Glutamatergic neuron (in vitro differentiated cells): ENCODE data around the gene RFX2. TPM values are rescaled to one million over a fixed set of nuclear protein-coding genes. Genes with fewer than 3 reads are reported as not detected.

Experiments used
- DNase-seq: peaks from one replicate; pipeline ENCODE4 v3.0.0; 2022
- H3K27ac Mint-ChIP-seq: one replicate; pipeline ENCODE4 v1.8.0; 2020; ENCODE audit warnings: mild to moderate bottlenecking, mixed read lengths, inconsistent platforms; ENCODE audit not compliant: unreplicated experiment
- H3K27me3 Mint-ChIP-seq: one replicate; pipeline ENCODE4 v1.8.0; 2020; ENCODE audit warnings: mild to moderate bottlenecking, moderate library complexity, mixed read lengths, inconsistent platforms; ENCODE audit not compliant: unreplicated experiment
- H3K36me3 Mint-ChIP-seq: one replicate; pipeline ENCODE4 v1.8.0; 2020; ENCODE audit warnings: mild to moderate bottlenecking, mixed read lengths, inconsistent platforms; ENCODE audit not compliant: unreplicated experiment
- H3K4me1 Mint-ChIP-seq: one replicate; pipeline ENCODE4 v1.8.0; 2020; ENCODE audit warnings: mild to moderate bottlenecking, low read depth, mixed read lengths, inconsistent platforms; ENCODE audit not compliant: unreplicated experiment
- H3K4me3 Mint-ChIP-seq: one replicate; pipeline ENCODE4 v1.8.0; 2020; ENCODE audit warnings: mild to moderate bottlenecking, mixed read lengths, inconsistent platforms; ENCODE audit not compliant: unreplicated experiment
- H3K9me3 Mint-ChIP-seq: one replicate; pipeline ENCODE4 v1.8.0; 2020; ENCODE audit warnings: mild to moderate bottlenecking, moderate library complexity, mixed read lengths, inconsistent platforms; ENCODE audit not compliant: unreplicated experiment
- total RNA-seq: library from RNA; stranded (reverse); fragmentation: NEBNext Ultra II Directional; extraction: Animal tissue kit (Norgen Biotek cat#: 25700); gene quantifications from one replicate; pipeline ENCODE4 v1.2.1, GENCODE V29; 2021; ENCODE audit not compliant: unreplicated experiment
- TF ChIP-seq, protein P1 (sequence below): fragments of 200-600 bp; sonication (generic); IDR thresholded peaks from one replicate; pipeline ENCODE4 v1.5.0; 2021; ENCODE audit not compliant: partially characterized antibody, unreplicated experiment

RFX2 gene
- total RNA-seq, 1 donor from 2014 or later, result 4.3 TPM

DNA sequence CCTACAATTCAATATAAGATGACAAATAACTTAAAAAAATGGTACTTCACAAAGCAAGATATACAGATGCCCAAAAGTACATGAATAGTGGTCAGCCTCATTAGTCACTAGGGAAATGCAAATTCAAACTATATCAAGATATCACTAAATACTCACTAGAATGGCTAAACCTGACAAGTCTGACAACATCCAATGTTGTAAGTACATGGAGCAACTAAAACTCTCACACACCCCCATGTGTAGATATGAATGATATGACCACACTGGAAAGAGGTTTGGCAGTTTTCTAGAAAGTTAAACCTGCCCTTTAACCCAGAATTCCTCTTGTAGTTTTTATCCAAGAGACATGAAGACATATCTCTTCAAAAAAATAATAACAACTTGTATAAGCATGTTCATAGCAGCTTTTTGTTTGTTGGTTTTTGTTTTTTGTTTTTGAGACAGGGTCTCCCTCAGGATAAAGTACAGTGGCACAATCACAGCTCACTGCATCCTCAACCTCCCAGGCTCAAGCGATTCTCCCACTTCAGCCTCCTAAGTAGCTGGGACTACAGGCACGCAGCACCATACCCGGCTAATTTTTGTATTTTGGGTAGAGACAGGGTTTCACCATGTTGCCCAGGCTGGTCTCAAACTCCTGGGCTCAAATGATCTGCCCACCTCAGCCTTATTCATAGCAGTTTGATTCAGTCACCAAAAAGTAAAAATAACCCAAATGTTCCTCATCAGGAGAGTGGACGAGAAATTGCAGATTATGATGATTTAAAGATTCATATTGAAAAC lies 55.1 kb downstream of the RFX2 start:
- Mint-ChIP-seq H3K9me3 (peaks cover 6% of the 10 kb centered on the region), H3K36me3 (no peaks in the 10 kb centered on the region), H3K4me1 (peaks cover 11% of the 10 kb centered on the region), H3K4me3 (no peak overlapping the region), H3K27ac (no peak overlapping the region), H3K27me3 (peaks cover 2% of the 10 kb centered on the region)
- no peak for DNase-seq
- TF ChIP-seq, protein P1, sequence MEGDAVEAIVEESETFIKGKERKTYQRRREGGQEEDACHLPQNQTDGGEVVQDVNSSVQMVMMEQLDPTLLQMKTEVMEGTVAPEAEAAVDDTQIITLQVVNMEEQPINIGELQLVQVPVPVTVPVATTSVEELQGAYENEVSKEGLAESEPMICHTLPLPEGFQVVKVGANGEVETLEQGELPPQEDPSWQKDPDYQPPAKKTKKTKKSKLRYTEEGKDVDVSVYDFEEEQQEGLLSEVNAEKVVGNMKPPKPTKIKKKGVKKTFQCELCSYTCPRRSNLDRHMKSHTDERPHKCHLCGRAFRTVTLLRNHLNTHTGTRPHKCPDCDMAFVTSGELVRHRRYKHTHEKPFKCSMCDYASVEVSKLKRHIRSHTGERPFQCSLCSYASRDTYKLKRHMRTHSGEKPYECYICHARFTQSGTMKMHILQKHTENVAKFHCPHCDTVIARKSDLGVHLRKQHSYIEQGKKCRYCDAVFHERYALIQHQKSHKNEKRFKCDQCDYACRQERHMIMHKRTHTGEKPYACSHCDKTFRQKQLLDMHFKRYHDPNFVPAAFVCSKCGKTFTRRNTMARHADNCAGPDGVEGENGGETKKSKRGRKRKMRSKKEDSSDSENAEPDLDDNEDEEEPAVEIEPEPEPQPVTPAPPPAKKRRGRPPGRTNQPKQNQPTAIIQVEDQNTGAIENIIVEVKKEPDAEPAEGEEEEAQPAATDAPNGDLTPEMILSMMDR, result no peak

DNA sequence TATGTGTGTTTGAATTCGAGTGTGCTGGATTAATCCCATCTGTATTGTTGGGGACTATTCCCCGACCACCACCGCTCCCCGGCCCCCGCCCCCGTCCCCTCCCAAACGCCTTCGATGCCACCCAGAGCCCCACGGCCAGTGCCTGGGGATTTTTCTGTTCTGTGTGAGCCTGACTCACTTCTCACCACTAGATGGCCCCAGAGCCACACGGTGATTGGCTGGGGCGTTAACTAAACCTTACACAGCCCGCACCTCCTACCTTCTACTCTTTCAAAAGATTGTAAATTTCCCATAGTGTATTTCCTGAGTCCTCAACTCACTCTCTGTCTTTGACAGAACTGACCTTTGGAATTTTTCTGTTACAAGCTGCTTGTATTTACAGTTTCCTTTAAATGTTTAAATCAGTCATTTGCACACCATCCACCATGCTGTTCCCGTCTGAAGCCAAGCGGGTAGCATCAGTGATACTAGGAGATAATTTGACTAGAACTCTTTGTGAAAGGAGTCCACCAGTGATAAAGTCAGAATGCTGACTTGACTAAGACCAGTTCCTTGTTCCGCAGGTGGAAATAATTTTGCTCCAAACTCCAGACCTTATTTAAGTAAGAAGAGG lies 61.4 kb downstream of the RFX2 start:
- no peak overlapping the region for H3K27ac Mint-ChIP-seq
- H3K27me3 Mint-ChIP-seq, result no peaks in the 10 kb centered on the region
- DNase-seq, result peak; percentile 82
- peak overlapping the region; percentile 59 for H3K4me3 Mint-ChIP-seq
- H3K9me3 Mint-ChIP-seq, result no peaks in the 10 kb centered on the region
- TF ChIP-seq, protein P1, result peak; percentile 84
- H3K36me3 Mint-ChIP-seq, result no peaks in the 10 kb centered on the region
- no peaks in the 10 kb centered on the region for H3K4me1 Mint-ChIP-seq

DNA sequence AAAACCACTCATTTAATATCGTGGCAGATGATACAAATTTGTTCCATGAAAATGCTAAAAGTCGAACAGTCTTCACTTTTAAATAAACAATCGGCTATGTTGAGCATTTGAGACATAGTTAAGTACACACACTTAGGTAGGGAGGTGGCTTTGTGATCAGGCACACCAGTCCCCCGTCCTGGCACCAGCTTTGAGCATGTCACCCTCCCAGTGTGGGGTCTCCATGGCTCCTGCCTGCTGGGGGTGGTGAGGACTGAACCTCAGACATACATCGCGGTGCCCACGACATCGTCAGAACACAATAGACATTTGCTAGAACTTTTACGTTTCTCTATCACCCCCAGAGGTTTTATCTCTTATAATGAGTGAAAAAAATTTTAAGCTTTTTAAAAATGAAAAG lies 62.0 kb downstream of the RFX2 start:
- no peaks in the 10 kb centered on the region for H3K9me3 Mint-ChIP-seq
- H3K4me3 Mint-ChIP-seq, result no peak overlapping the region
- no peaks in the 10 kb centered on the region for H3K27me3 Mint-ChIP-seq
- H3K4me1 Mint-ChIP-seq, result no peaks in the 10 kb centered on the region
- H3K36me3 Mint-ChIP-seq, result no peaks in the 10 kb centered on the region
- no peak for DNase-seq
- TF ChIP-seq, protein P1, result no peak
- no peak overlapping the region for H3K27ac Mint-ChIP-seq

DNA sequence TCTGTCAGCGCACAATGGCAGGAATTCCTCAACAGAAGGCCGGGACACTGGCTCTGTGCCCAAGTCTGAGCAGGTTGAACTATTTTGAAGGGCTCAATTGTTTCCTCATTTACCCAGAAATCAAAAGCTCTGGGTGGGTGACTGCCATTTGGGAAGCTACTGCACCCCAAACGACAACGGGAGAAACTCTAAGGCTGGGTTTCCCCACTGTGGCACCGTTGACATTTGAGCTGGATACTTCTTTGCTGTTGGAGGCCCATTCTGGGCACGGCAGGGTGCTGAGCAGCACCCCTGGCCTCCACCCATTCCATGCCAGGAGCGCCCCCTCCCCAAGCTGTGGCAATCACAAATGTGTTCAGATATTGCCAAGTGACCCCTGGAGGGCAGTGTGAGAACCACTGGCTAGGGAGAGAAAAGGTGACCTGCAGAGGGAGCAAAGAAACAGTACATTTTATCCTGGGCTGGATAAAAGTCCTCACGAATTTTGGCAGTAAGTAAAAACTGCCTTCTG lies 62.5 kb downstream of the RFX2 start:
- no peaks in the 10 kb centered on the region for H3K4me1 Mint-ChIP-seq
- peak; percentile 64 for DNase-seq
- no peak overlapping the region for H3K4me3 Mint-ChIP-seq
- no peaks in the 10 kb centered on the region for H3K27me3 Mint-ChIP-seq
- no peaks in the 10 kb centered on the region for H3K9me3 Mint-ChIP-seq
- H3K36me3 Mint-ChIP-seq, result no peaks in the 10 kb centered on the region
- no peak overlapping the region for H3K27ac Mint-ChIP-seq
- TF ChIP-seq, protein P1, result no peak

DNA sequence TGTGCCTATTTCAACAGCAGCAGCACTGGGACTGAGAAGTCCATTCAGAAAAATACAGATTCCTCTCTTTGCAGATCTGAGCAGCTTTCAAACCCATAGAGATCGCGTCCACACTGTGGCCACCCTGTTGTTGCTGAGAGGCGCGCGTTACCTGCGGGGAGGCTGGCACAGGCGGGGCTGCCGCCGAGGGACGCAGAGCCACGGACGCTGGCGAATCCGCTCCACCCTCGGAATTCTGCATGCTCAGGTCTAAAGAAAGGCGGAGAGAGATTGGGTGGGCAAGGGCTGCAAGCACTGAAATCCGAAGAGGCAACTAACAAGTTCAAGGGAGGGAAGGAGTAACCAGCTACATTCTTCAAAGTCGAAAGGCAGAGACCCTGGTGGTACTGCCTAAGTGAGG lies 63.0 kb downstream of the RFX2 start:
- no peaks in the 10 kb centered on the region for H3K9me3 Mint-ChIP-seq
- H3K27me3 Mint-ChIP-seq, result no peaks in the 10 kb centered on the region
- no peak overlapping the region for H3K27ac Mint-ChIP-seq
- TF ChIP-seq, protein P1, result no peak
- no peak for DNase-seq
- H3K4me1 Mint-ChIP-seq, result no peaks in the 10 kb centered on the region
- no peak overlapping the region for H3K4me3 Mint-ChIP-seq
- H3K36me3 Mint-ChIP-seq, result no peaks in the 10 kb centered on the region
